Activated gamma-delta T cell (primary cell): ENCODE measurements around the gene FARP1.

Experiments used
- DNase-seq: peaks from one replicate; lab custom pipeline; 2025; lab: John Stamatoyannopoulos, UW
- total RNA-seq, 2 donors: gene quantifications; one replicate each; lab custom pipeline; 2026; lab: John Stamatoyannopoulos, UW

The FARP1 gene, protein sequence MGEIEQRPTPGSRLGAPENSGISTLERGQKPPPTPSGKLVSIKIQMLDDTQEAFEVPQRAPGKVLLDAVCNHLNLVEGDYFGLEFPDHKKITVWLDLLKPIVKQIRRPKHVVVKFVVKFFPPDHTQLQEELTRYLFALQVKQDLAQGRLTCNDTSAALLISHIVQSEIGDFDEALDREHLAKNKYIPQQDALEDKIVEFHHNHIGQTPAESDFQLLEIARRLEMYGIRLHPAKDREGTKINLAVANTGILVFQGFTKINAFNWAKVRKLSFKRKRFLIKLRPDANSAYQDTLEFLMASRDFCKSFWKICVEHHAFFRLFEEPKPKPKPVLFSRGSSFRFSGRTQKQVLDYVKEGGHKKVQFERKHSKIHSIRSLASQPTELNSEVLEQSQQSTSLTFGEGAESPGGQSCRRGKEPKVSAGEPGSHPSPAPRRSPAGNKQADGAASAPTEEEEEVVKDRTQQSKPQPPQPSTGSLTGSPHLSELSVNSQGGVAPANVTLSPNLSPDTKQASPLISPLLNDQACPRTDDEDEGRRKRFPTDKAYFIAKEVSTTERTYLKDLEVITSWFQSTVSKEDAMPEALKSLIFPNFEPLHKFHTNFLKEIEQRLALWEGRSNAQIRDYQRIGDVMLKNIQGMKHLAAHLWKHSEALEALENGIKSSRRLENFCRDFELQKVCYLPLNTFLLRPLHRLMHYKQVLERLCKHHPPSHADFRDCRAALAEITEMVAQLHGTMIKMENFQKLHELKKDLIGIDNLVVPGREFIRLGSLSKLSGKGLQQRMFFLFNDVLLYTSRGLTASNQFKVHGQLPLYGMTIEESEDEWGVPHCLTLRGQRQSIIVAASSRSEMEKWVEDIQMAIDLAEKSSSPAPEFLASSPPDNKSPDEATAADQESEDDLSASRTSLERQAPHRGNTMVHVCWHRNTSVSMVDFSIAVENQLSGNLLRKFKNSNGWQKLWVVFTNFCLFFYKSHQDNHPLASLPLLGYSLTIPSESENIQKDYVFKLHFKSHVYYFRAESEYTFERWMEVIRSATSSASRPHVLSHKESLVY
- total RNA-seq: 0.61 to 1.0 reads per million in 2 donors

- no peak for DNase-seq
Measured at GRCh38 chr13:98142380-98143156, at the start of gene FARP1. Gene FARP1, plus strand, starts transcription at chr13:98143094. Its CDS starts 70,149 bp downstream, at chr13:98213243.

GRCh38 chr13:98094678-98095266 is 48.1 kb upstream of the FARP1 start:
- DNase-seq: no peak

- no peak for DNase-seq
Measured at GRCh38 chr13:98096059-98096458, 46.8 kb upstream of the FARP1 start.

- DNase-seq: no peak
Measured at GRCh38 chr13:98097749-98098148, 45.1 kb upstream of the FARP1 start.

GRCh38 chr13:98098516-98098915 is 44.4 kb upstream of the FARP1 start:
- DNase-seq: no peak

DNA sequence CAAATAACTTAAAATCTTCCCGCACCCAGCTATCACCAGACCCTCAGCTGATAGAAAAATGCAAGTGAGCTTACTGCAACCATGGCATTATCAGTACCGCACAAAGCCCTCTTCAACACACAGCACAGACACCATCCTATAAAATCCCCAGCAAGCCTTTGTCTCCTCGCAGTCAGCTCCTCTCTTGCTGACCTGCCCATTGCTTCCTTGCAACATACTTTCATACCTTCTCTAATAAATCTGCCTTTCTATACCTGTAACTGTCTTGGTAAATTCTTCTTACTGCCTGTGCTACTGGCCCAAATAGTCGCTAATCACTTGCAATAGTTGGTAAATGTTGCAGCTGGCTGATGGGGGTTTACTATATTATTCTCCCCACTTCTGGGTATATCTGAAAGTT is 43.3 kb upstream of the FARP1 start:
- no peak for DNase-seq

DNA sequence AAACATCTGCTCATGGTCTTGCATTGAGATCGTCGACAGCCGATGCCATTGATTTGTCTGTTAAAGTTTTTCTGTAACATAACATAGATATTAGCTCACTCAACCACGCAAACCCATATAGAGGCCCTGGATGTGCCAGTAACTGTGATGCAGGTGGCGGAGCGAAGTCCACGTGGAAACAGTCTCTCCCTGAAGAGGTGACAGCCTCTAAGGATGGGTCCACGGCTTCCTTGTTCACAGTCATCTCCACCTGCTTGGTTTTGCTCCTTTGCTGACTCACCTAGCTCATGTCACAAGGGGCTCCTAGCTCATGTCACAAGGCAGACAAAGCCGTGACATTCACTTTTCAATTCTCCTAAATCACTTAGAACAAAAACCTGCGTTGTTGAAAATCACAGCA is 42.4 kb upstream of the FARP1 start:
- no peak for DNase-seq

DNA sequence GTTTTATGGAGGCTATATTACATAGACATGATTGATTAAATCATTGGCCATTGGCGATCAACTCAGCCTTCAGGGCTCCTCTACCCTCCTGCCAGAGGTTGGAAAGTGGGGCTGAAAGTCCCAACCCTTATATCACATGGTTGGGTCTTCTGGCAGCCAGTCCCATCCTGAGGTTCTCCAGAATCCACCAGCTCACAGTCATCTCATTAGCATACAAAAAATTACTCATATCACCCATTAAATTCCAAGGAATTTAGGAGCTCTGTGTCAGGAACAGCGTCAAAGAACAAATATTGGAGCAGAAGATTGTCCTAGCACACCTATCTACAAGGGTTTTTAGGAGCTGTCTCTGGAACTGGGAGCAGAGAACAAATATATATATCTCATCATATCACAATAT is 39.4 kb upstream of the FARP1 start:
- no peak for DNase-seq

GRCh38 chr13:98103942-98104880 is 38.7 kb upstream of the FARP1 start:
- DNase-seq: no peak

DNA sequence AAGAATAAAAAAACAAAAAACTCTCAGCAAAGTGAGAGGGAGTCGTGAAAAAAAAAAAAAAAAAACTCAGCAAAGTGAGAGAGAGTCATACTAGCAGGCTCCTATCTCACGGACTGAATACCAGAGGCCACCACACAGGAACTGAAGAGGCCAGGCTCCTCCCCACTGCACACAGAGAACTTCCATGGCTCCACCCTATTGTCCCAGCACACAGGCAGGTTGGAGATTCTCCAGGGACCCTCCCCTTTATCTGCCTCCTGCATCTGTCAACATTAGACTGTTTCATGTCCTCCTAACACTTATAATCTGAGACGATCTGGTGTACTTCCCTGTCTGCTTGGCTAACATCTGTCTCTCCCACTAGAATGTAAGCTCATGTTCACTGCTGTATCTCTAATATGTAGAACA is 37.0 kb upstream of the FARP1 start:
- no peak for DNase-seq

GRCh38 chr13:98108341-98108740 is 34.6 kb upstream of the FARP1 start:
- no peak for DNase-seq

GRCh38 chr13:98109226-98109853 is 33.6 kb upstream of the FARP1 start:
- no peak for DNase-seq

DNA sequence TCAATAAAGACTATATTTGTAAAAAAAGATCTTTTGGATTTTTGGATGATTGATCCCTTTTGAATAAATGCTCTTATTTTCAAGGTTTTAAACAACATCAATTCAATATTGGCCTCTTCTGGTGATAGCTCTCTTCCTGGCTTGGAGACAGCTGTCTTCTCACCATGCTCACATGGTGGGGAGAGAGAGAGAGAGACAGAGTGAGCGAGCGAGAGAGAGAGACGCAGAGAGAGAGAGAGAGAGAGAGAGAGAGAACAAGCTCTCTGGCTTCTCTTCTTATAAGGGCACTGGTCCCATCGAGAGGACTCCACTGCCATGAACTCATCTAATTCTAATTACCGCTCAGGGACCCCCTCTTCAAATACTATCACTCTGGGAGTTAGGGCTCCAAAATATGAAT is 32.1 kb upstream of the FARP1 start:
- DNase-seq: no peak

DNA sequence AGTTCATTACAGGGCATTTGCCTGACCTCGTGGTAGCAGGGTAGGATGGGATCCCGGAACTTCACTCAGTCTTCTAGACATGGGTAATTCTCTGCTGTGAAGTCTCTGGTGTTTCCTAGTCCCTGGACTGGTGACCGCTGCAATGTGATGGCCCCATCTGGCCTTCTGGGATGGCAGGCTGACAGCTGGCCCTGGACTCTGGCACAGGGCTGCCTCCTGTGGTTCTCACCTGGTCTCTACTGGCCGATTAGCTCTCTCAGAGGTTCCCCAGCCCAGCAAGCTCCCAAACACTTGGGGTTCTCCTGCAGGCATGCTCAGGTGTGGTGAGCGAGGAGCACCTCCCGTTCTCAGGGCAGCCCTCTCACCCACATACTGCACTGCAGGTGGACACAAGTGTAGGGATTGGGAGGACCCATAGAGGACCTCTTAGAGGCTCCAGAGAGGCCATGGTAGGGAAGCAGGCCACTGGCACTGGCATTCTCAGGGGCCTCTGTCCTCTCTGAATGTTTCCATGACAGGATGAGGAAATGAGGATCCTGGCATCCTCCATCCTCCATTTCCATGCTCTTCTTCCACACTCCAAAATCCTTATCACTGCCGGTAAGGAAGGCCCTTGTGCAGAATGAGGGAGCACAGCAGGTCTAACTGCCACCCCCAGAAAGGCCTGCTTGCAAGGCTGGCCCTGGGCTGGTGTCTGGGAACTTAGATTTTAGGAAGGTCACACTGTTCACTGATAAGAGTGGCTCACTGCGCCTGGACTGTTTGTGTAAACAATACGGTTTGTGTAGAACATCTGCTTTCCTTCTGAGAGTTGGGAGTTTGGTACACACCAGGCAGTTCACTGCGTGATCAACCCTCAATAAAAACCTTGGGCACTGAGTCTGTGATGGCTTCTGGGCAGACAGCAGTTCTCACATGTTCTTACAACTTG is 31.5 kb upstream of the FARP1 start:
- no peak for DNase-seq

- DNase-seq: no peak
Measured at GRCh38 chr13:98112456-98112855, 30.4 kb upstream of the FARP1 start.

DNA sequence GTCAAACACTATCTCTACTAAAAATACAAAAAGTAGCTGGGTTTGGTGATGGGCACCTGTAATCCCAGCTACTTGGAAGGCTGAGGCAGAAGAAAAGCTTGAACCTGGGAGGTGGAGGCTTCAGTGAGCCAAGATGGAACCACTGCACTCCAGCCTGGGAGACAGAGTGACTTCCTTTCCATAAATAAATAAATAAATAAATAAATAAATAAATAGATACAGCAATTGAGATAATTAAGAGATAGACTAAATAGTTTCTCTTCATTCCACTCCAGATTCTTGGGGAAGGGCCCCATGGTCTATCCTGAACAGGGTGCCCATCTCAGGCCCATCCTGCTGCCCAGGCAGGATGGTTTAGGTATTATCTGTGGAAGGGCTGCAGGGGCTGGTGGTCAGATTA is 24.0 kb upstream of the FARP1 start:
- no peak for DNase-seq

DNA sequence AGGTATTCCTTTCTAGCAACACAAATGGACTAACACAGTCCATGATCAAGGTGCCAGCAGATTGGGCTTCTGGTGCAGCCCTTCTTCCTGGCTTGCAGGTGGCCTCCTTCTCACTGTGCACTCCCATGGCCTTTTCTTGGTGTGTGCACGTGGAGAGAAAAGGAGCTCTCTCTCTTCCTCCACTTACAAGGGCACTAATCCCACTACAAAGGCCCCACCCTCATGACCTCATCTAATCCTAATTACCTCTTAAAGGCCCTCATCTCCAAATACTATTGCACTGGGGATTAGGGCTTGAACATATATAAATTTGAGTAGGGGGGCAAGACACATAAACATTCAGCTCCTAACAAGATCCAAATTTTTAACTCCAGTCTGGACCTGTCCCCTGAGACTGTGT is 19.7 kb upstream of the FARP1 start:
- DNase-seq: no peak

DNA sequence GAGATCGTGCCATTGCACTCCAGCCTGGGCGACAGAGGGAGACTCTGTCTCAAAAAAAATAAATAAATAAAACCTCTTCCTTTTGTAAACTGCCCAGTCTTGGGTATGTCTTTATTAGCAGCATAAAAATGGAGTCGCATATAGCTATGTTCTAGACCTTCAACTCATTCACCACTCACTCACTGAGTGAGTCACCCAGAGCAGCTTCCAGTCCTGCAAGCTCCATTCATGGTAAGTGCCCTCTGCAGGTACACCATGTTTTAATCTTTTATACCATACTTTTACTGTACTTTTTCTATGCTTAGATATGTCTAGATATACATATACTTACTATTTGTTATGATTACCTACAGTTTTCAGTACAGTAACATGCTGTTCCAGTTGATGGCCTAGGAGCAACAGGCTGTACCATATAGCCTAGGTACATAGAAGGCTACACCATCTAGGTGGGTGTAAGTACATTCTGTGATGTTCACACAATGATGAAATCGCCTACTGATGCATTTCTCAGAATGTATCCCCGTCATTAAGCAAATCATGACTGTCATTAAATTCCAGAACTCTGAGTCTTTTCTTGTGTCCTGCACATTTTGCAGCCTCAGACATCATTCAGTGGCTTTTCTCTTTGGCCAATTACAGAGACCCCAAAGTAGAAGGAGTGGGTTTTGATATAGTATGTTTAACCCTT is 13.7 kb upstream of the FARP1 start:
- no peak for DNase-seq
